ENCODE measurements around the gene TTC38.

- TF ChIP-seq REST (tag by site-specific recombination; IDR thresholded peaks at IDR 0.05) (no peak), ZNF558 (tag by site-specific recombination; IDR thresholded peaks at IDR 0.05) (no peak), ZNF768 (tag by site-specific recombination; IDR thresholded peaks at IDR 0.05) (no peak), ZNF341 (tag by site-specific recombination; IDR thresholded peaks at IDR 0.05; ENCODE audit: low read depth) (no peak), ZNF670 (tag by site-specific recombination; IDR thresholded peaks at IDR 0.05; ENCODE audit: low read depth) (no peak), ZNF549 (tag by site-specific recombination; IDR thresholded peaks at IDR 0.05) (no peak), MEIS1 (CRISPR knock-in tag; IDR thresholded peaks at IDR 0.05; ENCODE audit: borderline replicate concordance) (no peak), GFI1B (tag by site-specific recombination; IDR thresholded peaks at IDR 0.05) (no peak), ZNF629 (tag by site-specific recombination; IDR thresholded peaks at IDR 0.05) (no peak), CTCF (tag by site-specific recombination; IDR thresholded peaks at IDR 0.05) (no peak), ZNF138 (tag by site-specific recombination; IDR thresholded peaks at IDR 0.05; ENCODE audit: borderline replicate concordance) (no peak), KLF1 (tag by site-specific recombination; IDR thresholded peaks at IDR 0.05) (no peak)
- TF ChIP-seq, protein P1, sequence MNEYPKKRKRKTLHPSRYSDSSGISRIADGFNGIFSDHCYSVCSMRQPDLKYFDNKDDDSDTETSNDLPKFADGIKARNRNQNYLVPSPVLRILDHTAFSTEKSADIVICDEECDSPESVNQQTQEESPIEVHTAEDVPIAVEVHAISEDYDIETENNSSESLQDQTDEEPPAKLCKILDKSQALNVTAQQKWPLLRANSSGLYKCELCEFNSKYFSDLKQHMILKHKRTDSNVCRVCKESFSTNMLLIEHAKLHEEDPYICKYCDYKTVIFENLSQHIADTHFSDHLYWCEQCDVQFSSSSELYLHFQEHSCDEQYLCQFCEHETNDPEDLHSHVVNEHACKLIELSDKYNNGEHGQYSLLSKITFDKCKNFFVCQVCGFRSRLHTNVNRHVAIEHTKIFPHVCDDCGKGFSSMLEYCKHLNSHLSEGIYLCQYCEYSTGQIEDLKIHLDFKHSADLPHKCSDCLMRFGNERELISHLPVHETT (tag by site-specific recombination; IDR thresholded peaks at IDR 0.05) = no peak
Measured at GRCh38 chr22:46312056-46312455, 44.2 kb downstream of the TTC38 start.
